ENCODE data around the gene EFHD1.
"Not testable (repeated sequence)": the region's sequence is repeated elsewhere in the genome, so short reads cannot be mapped to it uniquely, and the experiment has no call there.

EFHD1 gene

DNA sequence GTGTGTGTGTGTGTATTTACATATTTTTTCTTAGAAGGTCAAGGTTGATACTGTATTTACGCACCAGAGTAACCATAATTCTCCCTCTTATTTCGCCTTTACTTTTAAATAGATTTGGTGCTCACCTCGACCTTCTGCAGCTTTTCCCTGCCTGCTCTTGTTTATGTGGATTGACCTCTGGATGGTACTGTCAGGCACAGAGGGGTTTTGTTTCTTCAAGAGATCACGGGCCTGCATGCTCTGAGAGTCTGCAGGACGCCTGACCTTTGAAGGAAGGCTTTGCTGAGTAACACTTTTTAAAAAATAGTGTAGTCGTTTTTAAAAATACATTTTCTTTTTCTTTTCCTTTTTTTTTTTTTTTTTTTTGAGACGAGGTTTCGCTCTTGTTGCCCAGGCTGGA, 18.1 kb upstream of the EFHD1 start:
- no peak for DNase-seq (ENCODE audit: low read depth in 2 of 2)

GRCh38 chr2:232621186-232621585, 12.2 kb upstream of the EFHD1 start:
- DNase-seq (ENCODE audit: low read depth in 2 of 2): no peak

- DNase-seq (ENCODE audit: low read depth in 2 of 2): no peak
Observed at GRCh38 chr2:232622563-232622962, 10.8 kb upstream of the EFHD1 start.

DNA sequence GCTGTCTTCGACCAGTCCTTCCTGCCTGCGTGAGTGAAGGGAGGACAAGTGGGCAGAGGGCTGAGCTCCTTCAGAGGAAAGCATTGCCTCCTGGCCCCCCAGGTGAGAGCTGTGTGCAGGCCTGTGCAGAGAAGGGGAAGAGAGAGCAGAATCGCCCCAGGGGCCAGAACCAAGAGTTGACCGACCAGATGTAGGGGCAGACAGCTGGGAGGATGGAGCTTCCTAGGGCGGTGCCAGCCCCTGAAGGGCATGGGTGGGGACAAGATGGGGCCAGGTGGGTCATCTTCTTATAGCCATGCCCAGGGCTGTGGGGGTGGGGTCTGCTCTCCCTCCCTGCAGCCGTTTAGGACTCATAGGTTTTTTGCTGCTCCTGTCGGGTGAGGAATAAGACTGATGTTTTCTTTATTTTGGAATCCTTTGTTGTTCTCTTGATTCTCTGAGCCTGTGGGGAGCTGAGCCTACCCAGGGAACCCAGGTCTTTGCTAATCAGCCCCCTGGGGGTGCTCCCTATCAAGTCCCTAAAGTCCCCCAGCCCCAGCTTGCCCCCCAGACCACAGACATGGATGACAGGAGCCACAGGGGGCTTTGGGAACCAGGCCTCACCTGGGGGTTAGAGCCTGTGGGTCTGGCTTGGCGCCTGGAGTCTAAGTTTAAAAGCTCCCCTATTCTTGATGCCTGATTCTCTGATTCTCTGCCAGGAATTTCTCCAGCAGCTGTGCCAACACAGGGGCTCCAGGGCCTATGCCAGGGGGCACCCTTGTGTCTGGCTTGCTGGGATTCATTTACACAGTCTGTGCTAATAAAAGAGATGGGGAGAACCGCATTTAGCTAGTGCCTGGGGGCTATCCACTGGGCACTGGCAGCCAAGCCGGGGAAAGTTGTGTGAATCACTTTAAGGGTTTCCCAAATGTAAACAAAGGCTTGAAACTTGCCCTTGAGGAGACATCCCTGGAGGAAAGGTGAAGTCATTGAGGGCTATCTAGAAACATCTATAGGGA, 9.3 kb upstream of the EFHD1 start:
- no peak for DNase-seq (ENCODE audit: low read depth in 2 of 2)

DNA sequence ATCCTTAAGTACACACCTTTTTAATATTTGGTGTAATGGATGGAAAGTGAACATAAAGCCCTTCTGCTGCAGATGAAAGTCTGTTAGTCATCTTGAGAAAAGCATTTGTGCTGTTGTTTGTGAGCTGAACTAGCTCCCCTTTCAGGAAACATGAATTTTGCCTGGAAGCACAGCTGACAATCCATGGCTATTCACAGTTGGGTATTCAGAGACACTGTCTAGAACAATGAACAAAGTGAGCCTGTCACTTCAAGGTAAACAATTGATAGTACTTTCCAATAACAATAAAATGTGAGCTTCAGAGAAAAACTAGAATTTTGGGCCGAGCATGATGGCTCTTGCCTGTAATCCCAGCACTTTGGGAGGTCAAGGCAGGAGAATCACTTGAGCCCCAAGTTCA, 6.8 kb upstream of the EFHD1 start:
- no peak for DNase-seq (ENCODE audit: low read depth in 2 of 2)

DNA sequence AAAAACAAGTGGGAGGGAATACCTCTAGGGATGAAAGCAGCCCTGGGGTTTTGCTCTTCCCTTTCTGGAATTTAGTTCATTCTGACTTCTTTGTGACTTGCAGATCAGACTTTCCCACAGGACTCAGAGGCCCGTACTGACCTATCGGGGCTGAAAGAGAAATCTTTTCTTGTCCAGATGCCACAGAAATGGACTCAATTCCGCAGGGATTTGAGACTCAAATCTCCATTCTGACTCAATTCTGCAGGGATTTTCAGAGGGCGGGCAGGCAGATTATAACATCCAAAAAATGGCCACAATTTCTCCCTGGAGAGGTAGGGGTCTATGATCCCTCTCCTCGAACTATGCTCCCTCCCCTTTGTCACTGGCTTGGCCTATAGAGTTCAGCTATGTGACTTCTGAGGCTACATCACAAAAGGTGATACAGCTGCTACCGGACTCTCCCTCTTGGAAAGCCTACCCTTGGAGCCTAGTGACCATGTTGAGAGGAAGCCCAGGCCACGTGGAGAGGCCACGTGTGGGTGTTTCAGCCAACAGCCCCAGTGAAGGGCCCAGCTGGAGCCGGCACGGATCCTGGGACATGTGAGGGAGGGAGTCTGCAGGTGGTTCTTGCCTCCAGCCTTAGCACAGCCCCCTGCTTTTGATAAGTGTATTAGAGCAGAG, 4.8 kb upstream of the EFHD1 start:
- DNase-seq (ENCODE audit: low read depth in 2 of 2): no peak

GRCh38 chr2:232629129-232629475, 4.3 kb upstream of the EFHD1 start:
- DNase-seq (ENCODE audit: low read depth in 2 of 2): no peak

DNA sequence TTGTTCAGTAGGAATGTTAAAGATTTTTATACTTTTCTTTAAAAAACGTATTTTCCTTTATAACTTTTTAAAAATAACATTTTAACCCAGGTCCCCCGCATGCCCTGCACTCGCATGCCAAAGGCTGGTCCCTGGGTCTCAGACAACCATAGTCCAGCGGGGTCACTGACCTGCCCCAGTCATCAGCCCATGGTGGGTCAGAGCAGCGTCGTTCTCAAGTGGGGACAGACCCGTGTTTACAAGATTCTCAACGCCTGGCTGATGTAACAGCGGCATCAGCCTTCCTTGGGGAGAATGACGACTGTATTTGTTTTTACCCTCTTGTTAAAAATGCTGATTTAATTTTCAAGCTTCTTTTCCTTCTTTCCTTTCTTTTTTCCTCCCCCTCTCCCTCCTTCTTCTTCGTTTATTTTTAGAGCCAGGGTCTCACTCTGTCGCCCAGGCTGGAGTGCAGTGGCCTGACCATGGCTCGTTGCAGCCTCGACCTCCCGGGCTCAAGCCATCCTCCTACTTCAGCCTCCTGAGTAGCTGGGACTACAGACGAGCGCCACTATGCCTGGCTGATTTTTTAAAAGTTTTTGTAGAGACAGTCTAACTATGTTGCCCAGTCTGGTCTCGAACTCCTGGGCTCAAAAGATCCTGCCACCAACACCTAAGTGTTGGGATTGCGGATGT, 1.0 kb upstream of the EFHD1 start:
- no peak for DNase-seq (ENCODE audit: low read depth in 2 of 2)

GRCh38 chr2:232632904-232633412, 446 bp upstream of the EFHD1 start:
- DNase-seq (ENCODE audit: low read depth in 2 of 2): no peak

GRCh38 chr2:232634206-232635150, 1.1 kb downstream of the EFHD1 start:
- no peak for DNase-seq (ENCODE audit: low read depth in 2 of 2)

- not testable (repeated sequence) for DNase-seq (ENCODE audit: low read depth in 2 of 2)
Observed at GRCh38 chr2:232635376-232635775, 2.0 kb downstream of the EFHD1 start.

DNA sequence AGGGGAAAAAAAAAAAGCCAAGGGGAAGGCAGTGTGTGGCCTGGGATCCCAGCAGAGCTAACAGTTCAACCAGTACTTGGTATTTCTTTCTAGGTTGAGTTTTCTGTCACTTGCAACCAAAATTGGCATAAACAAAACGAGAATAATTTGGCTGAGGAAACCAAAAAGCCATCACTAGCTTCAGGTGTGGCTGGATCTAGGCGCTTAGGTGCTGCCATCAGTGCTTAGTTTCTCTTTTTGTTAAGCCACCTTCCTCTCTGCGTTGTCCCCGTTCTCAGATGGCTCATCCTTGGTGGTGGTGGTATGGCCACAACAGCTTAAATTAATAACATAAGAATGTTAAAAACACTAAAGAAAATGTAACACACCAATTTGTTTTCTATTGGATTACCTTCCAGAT, 2.4 kb downstream of the EFHD1 start:
- no peak for DNase-seq (ENCODE audit: low read depth in 2 of 2)

GRCh38 chr2:232636788-232637420, 3.5 kb downstream of the EFHD1 start:
- no peak for DNase-seq (ENCODE audit: low read depth in 2 of 2)

- DNase-seq (ENCODE audit: low read depth in 2 of 2): no peak
Observed at GRCh38 chr2:232637866-232638583, 4.6 kb downstream of the EFHD1 start.

DNA sequence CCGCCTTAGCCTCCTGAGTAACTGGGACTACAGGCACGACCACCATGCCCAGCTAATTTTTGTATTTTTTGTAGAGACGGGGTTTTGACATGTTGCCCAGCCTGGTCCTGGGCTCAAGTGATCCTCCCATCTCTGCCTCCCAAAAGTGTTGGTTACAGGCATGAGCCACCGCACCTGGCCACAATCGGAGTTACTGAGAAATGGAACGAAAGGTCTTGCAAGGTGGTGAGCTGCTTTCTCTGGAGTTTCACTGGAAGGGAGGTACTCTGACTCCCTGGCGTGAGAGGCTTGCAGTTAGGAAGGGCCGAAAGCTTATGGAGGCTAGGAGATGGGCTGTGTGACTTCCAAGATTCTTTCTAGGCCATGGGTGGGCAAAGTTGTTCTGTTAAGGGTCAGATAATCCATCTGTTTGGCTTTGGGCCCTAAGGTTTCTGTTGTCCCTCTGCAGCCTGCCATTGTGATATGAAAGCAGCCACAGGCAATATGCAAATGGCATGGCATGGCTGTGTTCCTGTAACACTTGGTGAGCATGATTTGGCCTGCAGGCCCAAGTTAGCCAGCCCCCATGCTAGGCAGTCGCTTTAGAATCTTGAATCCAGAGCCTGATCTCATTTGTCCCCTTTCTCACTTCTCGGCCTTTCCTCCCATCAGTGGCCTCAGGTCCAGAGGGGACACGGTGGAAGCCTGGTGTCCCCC, 7.9 kb downstream of the EFHD1 start:
- DNase-seq (ENCODE audit: low read depth in 2 of 2): no peak

DNA sequence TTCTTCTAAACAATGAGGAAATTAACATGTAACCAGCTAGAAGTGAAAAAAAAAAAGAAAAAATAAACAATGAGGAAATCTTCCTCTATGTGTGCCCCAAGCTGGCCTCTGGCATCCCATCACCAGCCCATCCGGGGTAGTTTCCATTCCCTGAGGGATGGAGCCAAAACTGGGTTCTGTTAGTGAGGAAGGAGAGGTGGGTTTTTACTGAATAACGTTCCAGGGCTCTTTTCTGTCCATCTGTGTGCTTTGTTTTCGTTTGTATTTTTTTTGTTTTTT, 9.7 kb downstream of the EFHD1 start:
- DNase-seq (ENCODE audit: low read depth in 2 of 2): no peak

GRCh38 chr2:232643813-232644347, 10.5 kb downstream of the EFHD1 start:
- DNase-seq (ENCODE audit: low read depth in 2 of 2): no peak

DNA sequence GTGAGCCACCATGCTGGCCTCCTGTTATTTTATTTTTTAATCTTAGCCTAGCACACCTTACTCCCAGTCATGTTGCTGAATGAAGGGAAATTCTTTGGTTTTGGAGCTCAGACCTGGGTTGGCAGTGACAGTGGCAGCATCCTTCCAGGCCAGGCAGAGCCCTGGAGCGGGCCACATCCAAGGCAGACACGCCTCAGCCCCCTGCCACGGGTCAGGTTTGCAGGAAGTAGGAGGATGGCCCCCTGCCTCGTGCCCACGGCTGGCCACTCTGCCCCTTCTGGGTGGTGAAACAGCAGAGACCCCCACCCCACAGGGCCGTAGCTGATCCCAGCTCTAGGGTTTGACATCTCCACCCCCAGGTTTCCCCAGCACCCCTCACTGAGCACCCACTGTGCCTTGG, 11.7 kb downstream of the EFHD1 start:
- no peak for DNase-seq (ENCODE audit: low read depth in 2 of 2)

- DNase-seq (ENCODE audit: low read depth in 2 of 2): no peak
Observed at GRCh38 chr2:232646726-232647125, 13.3 kb downstream of the EFHD1 start.
